ENCODE results near the gene PLA2G4C.

Gene PLA2G4C

GRCh38 chr19:48053856-48054255 lies 56.8 kb downstream of the PLA2G4C start:
- no peak for DNase-seq (ENCODE audit: low spot score)

GRCh38 chr19:48053076-48053475 lies 57.5 kb downstream of the PLA2G4C start:
- no peak for DNase-seq (ENCODE audit: low spot score)

GRCh38 chr19:48051335-48052033 lies 59.1 kb downstream of the PLA2G4C start:
- DNase-seq (ENCODE audit: low spot score), result no peak

- DNase-seq (ENCODE audit: low spot score), result no peak
These were observed 66.1 kb downstream of the PLA2G4C start for GRCh38 chr19:48044561-48044960.

DNA sequence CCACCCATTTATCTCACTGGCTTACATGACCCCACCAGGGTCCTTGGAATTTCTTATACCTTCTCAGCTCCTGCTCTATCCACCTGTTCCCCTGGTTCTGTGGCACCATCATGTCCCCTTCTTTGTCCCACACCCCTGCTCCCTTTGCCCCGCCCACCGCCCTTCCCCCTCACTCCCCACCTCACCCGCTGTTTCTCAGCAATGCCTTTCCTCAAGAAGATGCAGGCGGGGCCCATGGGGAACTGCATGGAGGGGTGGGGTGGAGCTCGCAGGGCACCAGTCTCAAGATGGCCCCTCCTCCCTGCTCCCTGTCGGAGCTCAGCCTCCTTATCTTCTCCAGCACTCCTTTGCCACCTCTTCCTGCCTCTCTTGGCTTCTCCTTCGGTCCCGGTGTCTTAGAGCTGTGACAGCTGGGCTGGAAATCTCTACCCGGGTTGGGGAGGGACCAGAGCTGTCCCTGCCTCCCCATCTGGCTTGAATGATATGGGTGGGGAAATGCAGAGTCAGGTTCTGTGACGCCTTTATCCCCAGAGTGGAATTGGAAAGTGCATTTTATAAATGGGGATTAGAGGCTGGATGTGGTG lies 66.8 kb downstream of the PLA2G4C start, which contains the start of gene CABP5:
CABP5 (minus strand) TSS at position 405 of the 584 bp plus-strand sequence; CDS start at position 248, 157 bp downstream.
- no peak for DNase-seq (ENCODE audit: low spot score)

GRCh38 chr19:48041877-48042580 lies 68.6 kb downstream of the PLA2G4C start:
- no peak for DNase-seq (ENCODE audit: low spot score)

DNA sequence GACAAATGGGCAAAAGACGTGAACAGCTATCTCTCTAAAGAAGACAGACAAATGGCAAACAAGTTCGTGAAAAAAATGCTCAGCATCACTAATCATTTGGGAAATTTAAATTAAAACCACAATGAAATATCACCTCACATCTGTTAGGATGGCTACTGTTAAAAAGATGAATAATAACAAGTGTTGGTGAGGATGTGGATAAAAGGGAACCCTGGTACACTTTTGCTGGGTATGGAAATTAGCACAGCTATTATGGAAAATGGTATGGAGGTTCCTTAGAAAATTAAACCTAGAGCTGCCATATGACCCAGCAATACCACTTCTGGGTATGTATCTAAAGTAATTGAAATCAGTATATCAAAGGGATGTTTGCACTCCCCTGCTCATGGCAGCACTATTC lies 73.9 kb downstream of the PLA2G4C start:
- no peak for DNase-seq (ENCODE audit: low spot score)

DNA sequence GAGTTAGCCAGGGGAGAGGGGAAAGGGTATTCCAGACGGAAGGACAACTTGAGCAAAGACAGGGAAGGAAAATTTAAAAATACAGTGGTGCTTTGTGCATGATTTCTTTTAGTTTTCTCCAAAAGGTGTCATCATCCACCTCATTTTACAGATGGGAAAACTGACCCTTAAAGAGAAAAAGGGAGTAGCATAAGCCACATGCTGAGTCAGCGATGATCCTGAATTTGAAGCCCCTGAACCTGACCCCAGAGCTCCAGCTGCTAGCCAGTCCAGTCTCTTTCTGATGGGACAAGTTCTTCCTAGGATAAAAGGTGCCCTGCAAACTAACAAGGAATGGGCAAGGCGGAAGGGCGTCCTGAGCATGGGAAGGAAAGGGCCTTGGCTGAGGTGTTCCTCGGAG lies 77.0 kb downstream of the PLA2G4C start:
- DNase-seq (ENCODE audit: low spot score), result no peak

- DNase-seq (ENCODE audit: low spot score), result no peak
These were observed 80.5 kb downstream of the PLA2G4C start for GRCh38 chr19:48030073-48030472.

DNA sequence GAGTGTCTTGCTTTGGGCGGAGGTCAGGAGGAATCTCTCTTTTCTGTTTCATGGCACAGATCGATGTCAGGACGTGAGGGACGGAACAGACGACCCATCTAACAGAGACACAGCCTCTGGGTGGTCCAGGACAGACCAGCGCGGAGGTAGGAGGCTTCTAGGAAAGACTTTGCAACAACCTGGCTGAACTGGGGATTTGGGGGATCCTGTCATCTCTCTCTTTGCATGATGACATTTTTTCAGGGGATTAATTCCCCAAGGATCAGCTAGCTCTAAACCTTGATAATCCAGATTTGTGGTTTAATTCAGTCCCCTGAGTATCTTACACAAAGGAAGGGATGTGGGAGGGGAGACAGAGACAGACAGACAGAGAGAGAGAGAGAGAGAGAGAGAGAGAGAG lies 81.2 kb downstream of the PLA2G4C start:
- no peak for DNase-seq (ENCODE audit: low spot score)

- no peak for DNase-seq (ENCODE audit: low spot score)
These were observed 85.1 kb downstream of the PLA2G4C start for GRCh38 chr19:48025480-48025879.

GRCh38 chr19:48023518-48023917 lies 87.1 kb downstream of the PLA2G4C start:
- DNase-seq (ENCODE audit: low spot score), result no peak

DNA sequence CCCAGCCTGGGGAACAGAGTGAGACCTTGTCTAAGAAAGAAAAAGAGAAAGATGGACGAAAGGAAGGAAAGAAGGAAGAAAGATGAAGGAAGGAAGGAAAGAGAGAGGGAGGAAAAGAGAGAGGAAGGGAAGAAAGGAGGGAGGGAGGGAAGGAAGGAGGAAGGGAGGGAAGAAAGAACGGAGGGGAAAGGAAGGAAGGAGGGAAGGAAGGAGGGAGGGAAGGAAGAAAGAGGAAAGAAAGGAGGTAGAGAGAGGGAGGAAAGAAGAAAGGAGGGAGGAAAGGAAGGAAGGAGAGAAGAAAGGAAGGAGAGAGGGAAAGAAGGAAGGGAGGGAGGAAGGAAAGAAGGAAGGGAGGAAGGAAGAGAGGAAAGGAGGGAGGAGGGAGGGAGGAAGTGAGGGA lies 87.6 kb downstream of the PLA2G4C start:
- DNase-seq (ENCODE audit: low spot score), result no peak

DNA sequence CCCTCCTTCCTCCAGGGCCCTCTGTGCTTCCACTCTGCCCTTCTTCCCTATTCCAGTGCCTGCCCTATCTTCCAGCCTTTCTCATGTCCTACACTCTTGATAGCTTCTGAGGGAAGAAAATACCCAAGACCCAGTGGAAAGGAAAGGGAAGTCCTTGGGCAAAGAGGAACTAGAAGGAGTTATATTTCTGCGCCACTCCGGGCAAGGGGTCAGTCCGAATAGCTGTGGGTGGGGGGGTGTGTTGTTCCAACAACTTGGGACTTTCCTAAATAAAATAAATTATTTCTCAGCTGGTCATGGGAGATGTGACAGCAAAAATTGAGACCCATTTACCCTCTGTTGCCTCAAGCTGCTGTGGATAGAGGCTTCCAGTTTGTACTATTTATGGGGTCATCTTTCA lies 89.9 kb downstream of the PLA2G4C start:
- no peak for DNase-seq (ENCODE audit: low spot score)

DNA sequence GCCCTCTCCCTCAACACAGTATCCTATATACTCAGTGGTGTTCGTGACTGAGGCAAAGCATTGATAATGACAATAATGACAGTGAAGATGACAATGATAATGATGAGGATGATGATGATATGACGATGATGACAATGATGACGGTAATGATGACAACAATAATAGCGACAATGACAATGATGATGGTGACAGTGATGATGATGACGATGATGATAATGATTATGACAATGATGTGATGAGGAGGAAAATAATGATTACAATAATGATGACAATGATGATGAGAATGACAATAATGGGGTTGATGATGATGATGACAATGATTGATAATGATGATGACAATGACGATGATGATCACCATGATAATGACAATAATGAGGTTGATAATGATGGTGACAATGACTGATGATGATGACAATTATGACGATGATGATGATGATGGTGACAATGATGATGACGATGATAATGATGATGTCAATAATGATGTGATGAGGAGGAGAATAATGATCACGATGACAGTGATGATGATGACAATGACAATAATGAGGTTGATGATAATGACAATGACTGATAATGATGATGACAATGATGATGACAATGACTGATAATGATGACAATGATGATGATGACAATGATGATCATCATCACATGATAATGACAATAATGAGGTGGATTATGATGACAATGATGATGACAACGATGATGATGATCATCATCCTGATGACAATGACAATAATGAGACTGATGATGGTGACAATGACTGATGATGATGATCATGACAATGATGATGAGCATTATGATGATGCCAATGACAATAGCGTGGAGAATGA lies 99.5 kb downstream of the PLA2G4C start:
- no peak for DNase-seq (ENCODE audit: low spot score)

DNA sequence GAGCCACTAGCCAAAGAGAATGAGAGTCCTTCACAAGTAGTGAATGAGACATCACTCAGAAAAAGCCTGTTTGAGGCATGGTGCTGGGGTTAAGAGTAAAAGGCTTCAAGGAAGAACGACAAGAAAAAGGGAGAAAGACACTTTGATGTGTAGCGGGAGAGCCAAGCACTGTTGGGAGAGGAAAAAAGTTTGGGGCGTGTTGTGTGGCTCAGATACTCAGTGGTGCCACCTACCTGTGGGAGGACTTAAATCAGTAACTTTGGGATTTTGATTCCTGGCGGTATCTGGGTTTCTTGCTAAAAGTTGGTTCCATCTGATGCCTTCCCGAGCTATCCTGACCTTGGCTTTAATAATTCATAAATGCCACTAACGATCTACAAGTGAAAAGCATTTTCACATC lies 103.9 kb downstream of the PLA2G4C start:
- DNase-seq (ENCODE audit: low spot score), result no peak

GRCh38 chr19:48004236-48004635 lies 106.4 kb downstream of the PLA2G4C start:
- no peak for DNase-seq (ENCODE audit: low spot score)

DNA sequence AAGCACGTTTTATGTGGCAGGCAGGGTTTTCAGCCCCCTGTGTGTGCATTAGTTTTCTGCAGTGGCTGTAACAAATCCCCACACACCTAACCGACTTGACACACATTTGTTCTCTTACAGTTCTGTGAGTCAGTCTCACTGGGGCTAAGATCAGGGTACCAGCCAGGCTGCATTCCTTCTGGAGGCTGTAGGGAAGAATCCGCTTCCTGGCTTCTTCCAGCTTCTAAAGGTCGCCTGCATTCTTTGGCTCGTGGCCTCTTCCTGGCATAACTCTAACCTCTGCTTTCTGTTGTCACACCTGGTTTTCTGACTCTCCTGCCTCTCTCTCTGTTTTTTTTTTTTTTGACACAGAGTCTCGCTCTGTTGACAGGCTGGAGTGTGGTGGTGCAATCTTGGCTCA lies 109.8 kb downstream of the PLA2G4C start:
- no peak for DNase-seq (ENCODE audit: low spot score)

GRCh38 chr19:47998800-47999199 lies 111.8 kb downstream of the PLA2G4C start:
- no peak for DNase-seq (ENCODE audit: low spot score)
